A549 treated with ZK216348 at 1 μM for 4 hours (cell line): ENCODE measurements around the gene NRROS. TPM values are rescaled to one million over a fixed set of nuclear protein-coding genes. Genes with fewer than 3 reads are reported as not detected.

Experiments used
- total RNA-seq: library from RNA; stranded (reverse); fragments of 200-300 nt; extraction: Qiagen RNA extraction; gene quantifications from 5 replicates; pipeline ENCODE4 v1.2.3, GENCODE V29; 2022; ENCODE audit warnings: low read depth

The NRROS gene
- total RNA-seq: not detected in 5 replicates

DNA sequence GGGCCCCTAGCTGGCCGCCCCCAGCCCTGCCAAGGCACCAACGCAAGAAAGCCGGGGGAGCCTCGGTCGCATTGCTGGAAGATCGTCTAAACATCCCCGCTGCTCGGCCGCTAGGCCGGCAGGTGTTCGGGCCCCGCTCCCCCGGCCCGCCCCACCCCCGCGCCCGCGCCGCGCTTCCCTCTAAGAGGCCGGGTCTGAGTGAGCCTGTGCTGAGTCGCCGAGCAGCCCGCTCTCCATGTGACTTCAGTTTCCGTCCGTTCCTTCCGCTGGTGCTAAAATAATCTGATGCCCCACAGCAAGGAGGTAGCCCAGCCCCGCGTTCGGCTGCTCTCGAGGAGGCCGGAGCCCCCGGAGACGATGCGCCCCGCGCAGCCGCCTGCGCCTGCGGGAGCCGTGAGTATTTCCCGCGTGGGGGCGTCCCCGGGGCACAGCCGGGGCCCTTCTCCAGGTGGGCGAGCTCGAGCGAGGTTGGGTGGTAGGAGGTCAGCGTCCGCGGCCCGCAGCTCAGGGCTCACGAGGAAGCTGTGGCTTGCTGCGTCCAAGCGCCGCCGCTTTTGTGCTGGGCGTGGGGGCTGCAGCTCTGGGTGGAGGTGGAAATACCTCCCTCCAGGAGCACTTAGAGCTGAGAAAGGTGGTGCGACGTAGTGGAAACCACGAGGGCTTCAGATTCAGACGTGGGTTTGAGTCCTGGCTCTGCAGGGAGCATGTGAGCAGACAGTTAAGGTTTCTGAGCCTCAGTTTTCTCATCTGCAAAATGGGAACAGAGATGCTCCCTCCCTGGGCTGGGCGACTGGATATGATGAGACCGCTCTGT lies at the start of gene NRROS:
TSS of gene NRROS (plus strand) at position 212 of the 814 bp plus-strand sequence. CDS start 14,846 bp downstream, outside the sequence.

Other genes with a start within 250 kb of the NRROS start
- gene UBXN7, start 207.3 kb upstream of the NRROS start, total RNA-seq: 6.7 to 11.3 TPM (median 7.8 TPM) in 5 replicates
- 3.3 to 4.8 TPM (median 4.1 TPM) in 5 replicates for gene RNF168, start 135.9 kb upstream of the NRROS start, total RNA-seq
- not detected in 5 replicates for gene SMCO1, start 124.3 kb upstream of the NRROS start, total RNA-seq
- 9.6 to 11.7 TPM (median 10.2 TPM) in 5 replicates for gene WDR53, start 71.1 kb upstream of the NRROS start, total RNA-seq
- 3.6 to 8.1 TPM (median 7.1 TPM) in 5 replicates for gene FBXO45, start 71.0 kb upstream of the NRROS start, total RNA-seq
- gene CEP19, start 72.6 kb downstream of the NRROS start, total RNA-seq: 2.6 to 2.9 TPM (median 2.8 TPM) in 5 replicates
- 29.2 to 31.9 TPM (median 29.3 TPM) in 5 replicates for gene PIGX, start 72.7 kb downstream of the NRROS start, total RNA-seq
- gene PAK2, start 100.2 kb downstream of the NRROS start, total RNA-seq: 32.8 to 47.6 TPM (median 41.6 TPM) in 5 replicates
- 4.5 to 7.9 TPM (median 6.4 TPM) in 5 replicates for gene SENP5, start 228.2 kb downstream of the NRROS start, total RNA-seq